DMS 273 (cell line): ENCODE results near the gene IL12A.
A peak's percentile ranks its signal among the peaks of the same experiment; 100 is the strongest.

Experiments used
- DNase-seq: peaks from one replicate; lab custom pipeline; 2025; ENCODE audit not compliant: unreplicated experiment; lab: John Stamatoyannopoulos, UW

IL12A gene

DNA sequence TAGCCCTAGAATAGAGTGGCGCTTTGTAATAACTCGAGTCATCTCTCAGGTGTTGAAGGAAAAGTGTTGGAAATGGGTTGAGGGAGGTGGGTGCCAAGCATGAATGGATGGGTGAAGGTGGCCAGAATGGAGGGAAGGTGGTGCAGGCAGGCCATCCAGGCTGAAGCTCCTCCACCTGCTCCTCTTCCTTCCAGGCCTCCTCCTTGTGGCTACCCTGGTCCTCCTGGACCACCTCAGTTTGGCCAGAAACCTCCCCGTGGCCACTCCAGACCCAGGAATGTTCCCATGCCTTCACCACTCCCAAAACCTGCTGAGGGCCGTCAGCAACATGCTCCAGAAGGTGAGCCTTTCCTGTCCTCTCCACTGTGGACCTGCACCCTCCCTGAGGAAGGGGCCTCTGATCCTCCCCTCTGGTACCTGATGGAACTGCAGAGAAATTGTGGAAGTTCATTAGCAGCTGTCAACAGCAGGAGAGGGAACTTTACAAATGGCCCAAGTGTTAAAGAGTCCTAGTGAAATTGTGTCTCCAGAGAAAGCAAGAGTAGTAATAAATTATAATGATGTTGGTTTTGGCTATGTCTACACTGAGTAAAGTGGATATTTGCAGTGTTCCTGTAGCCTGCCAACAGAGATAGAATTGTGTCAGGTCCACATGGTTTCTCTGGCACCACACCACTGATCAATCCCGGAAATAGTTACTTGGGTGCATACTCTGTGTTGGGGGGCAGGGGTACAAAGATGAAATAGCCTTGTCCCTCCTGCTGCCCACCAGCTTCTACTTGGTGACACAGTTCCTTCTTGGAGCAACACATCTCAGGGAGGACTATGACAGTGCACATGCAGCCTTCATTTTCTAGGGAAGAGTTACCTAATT is 1.6 kb downstream of the IL12A start:
- peak; percentile 52 for DNase-seq

DNA sequence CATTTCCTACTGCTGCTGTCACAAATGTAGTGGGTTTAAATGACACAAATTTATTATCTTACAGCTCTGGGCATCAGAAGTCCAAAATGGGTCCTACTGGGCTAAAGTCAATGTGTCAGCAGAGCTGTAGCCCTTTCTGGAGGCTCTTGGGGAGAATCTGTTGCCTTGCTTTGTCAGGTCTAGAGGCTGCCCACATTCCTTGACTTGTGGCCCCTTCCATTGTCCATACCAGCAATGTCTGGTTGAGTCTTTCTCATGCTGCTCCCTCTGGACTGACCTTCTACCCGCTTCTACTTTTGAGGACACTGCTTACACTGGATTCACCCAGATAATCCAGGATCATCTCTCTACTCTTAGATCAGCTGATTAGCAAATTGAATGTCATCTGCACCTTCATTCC is 3.0 kb downstream of the IL12A start:
- DNase-seq = no peak

DNA sequence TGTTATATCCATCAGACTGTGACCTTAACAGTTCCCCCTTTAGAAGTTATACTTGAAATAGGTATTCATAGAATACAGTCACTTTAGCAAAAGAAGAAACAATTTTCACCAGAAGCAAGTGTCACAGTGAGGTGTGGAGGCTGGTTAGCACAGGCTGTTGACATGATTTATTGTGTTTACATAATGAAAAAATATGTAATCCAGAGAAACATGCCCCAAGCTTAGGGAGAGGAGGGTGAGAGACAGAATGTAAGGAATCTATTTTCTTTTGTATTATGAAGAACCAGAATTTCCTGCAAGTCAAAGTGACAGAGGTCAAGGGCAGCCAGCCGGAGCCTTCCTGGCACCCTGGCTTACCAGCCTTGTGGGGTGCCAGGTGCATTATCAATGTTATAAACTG is 4.0 kb downstream of the IL12A start:
- DNase-seq = no peak

DNA sequence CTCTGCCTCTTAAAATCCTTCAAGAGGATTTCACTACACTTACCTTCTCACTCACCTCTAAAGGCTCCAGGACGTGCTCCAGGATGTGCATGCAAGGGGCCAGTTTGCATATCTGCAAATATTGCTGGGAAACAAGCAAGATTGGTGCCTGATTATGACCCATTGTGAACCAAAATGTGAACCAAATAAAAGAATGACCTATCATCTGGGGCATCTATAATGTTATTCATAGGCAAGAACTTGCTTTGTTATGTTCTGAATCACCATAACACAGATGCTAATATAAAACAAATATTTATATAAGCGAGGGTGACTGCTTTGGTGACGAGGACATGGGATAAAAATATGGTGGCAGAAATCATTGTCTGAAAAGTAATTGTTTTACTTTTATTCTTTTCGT is 5.5 kb downstream of the IL12A start:
- no peak for DNase-seq

DNA sequence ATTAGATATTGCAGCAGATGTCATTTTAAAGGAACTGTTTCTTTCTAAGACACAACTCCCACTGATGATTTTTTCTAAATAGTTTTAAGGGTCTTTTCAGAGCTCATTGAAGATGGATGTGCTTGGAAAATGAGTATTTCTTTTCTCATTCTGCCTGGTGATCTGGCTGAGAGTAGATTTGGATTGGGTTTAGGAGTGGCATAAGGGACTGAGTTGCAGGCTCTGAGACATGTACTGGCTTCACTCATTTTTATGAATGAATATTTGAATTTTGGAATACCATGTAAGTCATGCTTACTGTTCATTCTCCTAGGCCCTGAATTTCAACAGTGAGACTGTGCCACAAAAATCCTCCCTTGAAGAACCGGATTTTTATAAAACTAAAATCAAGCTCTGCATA is 6.5 kb downstream of the IL12A start:
- DNase-seq = no peak

DNA sequence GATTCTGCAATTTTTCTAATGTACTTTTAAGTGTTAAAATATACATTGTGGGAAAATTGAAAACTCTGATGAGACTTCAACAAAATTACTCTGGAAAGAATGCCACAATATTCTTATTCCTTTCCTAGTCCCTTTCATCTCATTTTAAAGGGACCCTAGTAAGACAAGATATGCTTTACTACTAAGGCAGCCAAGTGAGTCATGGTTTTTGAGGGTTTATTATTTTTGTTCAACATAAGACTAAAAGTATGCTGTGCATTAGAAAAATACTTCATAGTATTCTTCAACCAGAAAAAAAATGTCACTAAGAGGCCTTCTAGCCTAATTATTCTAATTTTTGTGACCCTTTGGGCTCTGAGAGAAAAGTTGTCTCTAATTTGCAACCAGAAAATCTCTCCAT is 7.4 kb downstream of the IL12A start:
- no peak for DNase-seq

DNA sequence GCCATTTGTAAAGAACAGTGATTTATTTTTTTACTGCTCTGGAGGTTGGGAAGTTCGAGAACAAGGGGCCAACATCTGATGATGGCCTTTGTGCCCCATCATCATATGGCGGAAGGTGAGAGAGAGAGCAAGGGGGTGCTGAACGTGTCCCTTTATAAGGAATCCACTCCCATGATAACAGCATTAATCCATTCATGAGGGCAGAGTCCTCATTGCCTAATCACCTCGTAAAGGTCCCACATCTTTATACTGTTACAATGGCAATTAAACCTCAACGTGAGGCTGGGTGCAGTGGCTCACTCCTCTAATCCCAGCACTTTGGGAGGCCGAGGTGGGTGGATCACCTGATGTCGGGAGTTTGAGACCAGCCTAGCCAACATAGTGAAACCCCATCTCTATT is 8.3 kb downstream of the IL12A start:
- DNase-seq = no peak

DNA sequence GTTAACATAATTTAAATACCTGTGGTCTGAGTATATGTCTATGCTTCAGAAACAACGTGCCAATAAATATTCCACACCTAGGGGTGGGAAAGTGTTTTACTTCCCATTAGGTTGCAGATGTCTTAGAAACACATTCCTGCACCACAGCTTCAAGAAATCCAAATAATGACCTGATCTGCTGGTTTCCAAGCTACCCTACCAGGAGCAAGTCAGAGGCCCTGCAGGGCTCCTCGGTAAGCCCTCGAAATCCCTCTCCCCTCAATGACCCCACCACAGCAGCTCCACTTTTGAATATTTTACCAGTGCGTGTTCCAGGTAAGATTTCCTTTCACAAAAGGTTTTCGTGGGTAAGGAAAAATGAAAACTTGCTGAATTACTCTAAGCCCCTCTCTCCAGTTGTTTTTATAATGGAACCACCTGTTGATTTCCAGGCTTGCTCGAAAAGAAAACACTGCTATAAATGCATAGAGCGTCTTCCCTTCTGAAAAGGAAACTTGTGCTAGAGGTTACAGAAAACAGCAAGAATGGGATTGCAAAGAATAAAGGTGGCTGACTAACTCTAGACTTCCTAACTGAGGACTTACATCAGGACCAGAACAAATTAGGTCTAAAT is 12.6 kb downstream of the IL12A start:
- DNase-seq = no peak

DNA sequence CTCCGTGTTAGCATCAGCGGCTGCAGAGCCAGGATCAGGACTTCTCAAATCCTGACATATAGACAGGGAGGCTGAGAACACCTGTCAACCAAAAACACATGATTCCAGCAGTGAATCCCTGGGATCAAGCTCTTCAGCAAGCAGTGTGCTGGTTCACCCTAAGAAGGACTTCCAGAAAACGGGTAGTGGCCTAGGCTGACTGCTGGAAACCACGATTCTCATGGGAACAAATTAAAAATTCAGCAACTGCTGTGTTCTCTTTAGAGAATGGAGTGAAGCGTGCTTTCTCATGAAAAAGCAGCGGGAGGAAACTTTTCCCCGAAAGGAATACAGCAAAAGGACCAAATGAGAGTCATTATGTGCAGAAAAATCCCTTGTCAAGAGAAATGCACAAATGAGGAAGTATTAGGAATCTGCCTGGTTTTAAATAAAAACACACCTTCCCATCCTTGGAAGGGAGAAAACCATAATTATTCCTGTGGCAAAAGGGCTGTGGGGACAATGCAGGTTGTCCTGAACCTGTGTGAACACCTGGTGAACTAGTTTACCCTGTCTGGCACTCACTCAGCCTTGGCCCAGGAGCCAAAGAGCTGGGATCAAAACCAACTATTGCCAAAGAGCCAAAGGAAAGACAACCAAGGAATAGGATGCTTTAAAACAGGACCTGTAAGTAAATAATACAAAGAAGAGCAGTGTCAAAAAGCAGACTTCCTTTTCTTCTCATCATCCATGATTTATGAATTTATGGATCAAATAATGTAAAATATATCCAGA is 13.4 kb downstream of the IL12A start:
- DNase-seq = peak; percentile 19

DNA sequence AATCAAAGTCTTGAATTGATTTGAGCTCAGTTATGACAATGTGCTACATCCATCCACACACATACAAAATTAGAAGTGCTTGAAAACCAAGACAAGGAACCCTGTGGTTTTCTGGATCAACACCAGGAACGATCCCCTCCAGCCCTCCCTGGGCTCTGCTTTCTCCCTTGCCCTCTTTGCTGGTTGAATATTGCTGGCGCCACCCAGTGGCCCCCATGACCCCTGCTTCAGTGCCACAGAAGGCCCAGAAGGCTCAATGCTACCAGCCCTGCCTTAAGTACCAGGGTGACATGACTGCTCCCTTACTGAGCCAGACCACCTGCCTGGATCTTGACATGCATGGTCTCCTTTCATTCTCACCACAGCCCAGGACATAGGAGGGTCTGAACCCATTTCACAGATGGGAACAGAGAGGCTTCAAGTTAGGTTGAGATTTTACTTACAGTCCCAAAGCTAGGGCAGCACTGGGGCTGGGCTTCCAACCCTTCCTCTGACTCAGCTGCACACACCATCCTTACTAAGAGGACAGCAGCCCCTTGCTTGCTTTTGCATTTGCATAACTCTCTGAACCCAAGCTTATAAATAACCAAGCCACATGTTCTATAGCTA is 15.0 kb downstream of the IL12A start:
- DNase-seq = peak; percentile 92

DNA sequence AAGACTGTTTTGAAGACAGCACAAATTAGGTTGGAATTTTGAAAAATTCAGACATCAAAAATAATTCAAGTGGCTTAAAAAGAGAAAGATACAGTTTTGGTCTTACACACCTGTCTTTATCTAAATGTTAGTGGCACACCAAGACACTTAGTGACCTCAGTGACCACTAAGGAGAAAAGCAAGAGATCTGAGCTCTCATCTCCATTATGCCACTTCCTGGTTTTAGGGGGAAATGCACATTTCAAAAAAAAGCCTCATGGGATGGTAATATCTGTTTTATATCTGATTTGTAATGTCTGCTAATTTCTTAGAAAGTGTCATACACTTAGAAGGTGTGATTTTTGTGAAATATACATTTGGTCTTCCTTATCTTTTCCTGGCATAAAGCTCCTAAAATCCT is 16.4 kb downstream of the IL12A start:
- no peak for DNase-seq

DNA sequence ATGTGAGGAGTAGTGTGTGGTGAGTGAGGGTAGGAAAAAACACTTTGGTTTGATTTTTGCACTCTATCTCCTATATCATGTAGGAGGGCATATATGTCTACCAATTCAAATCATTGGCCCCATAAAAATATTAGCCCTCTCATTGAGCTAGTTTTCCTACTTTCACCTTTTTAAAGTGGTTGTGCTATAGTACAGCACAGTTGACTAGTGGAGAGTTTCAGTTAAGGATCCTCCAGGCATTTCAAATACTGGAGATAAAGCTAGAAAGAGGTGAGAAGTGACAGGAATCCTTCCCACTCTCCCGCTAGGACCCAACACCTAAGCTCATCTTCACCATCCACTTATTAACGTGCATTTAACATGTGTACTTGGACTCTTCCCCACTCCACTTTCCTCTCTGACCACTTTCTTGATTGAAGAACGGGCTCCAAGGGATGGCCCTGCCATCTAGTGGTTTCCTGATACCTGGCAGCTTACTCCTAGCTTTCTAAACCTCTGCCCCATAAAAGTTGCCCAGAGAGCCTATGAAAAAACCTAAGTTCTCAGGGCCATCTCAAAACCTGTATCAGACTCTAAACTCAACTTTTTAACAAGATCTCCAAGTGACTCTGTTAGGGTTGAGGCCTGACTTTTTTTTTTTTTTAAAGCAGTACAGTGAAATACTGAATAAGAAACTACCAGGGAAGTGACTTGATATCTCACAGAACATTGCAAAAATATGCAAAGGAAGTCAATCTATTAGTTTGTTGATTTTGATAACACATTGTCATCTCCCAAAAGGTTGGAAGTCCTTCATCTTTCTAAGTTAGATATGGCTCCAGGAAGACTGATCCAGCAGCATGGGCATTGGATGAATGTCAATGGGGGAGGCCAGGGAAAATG is 17.9 kb downstream of the IL12A start:
- DNase-seq = peak; percentile 89

DNA sequence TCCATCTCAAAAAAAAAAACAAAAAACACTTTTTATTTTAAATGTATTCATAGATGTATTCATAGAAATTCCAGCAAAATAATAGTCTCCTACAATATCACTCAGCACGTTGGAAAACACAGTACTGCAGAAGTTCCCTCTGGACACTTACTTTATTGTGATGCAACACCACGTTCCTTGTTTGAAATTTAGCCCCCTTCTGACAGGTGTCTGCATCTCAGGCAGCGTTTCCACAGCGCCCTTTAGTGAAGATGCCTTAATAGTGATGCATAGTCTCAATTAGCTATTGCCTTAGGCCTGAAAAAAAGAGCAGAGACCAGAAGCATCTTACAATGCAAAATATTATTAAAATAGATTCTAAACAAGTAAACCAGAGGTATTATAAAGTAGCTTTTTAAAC is 20.3 kb downstream of the IL12A start:
- no peak for DNase-seq

DNA sequence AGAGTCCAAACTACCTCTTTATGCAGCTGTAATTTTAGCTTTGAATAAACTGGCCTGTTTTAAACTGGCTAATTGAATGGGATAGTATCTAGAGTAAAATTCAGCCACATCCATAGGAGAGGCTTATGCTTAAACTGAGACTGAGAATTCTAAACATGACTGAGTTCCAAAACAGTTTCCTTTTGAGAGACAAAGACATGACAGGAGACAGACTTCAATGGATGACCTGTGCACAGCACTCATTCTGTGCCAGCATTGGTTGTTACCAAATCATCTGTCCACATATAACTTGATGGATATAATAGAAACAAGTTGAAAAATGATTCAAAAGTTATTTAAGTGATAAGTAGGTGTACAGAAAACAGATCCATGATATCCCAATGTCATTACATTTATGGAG is 20.9 kb downstream of the IL12A start:
- no peak for DNase-seq

DNA sequence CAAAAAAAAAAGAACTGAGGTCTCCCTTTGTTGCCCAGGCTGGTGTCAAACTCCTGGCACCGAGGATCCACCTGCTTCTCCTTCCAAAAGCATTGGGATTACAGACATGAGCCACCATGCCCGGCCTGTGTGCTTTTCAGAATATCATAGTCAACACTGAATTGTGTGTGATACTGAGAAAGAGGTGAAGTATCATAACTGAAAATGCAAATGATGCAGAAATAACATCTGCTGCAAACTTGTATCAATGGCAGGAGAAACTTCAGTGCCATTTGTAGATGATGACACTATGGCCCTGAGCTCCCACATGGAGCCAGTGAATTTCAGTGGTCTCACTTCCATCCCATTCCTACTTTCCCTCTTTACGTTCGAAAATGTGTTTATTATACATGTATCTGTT is 21.9 kb downstream of the IL12A start:
- no peak for DNase-seq

DNA sequence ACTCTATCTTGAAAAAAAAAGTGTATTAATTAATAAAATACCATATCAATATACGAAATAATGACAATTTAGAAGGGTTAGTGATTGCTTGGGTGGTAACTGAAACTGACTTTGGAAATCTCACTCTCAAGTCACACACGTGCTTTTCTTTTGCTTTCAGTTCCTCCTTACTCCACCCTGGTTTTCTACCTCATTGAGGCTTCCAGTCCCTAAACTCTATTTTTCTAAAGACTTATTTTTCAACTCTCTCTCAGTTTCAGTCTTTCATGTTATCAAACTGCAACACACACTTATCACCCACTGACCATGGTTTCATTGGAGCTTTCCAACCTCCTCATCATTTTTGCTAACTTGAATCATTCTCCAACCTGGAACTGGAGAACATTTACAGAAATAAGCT is 23.5 kb downstream of the IL12A start:
- no peak for DNase-seq

DNA sequence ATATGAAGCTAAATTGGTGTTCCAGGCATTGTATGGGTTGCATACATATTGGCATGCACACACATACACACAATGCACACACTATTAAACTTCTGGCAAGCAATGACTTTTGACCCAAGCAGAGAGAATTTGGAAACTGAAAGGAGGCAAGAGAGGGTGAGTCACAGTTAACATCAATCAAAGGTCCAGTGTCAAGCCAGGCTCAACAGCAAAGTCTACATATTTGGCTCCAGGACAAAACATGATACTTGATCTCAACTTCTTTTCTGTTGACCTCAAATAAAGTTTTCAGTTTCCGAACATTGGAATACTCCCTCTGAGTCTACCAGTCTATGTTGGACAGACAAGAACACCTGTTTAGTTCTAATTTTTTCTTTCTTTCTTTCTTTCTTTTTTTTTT is 28.3 kb downstream of the IL12A start:
- DNase-seq = no peak

DNA sequence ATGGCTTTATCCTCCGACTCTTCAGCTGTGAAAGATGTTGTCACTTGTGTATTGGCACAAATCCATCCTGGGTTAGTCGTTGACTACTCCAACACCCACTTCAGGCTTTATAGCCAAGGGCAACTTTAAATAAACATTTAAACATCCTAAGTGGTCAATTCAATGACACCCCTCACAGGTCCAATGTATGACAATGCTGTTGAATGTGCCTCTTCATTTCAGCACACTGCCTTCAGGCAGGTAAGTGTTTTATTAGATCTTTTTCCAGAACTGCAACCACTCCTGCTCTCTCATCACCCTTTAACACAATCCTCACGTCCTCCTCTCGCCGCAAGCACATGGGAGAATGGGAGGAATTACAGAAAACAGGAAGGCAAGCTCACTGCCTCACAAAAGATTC is 30.3 kb downstream of the IL12A start:
- DNase-seq = no peak

DNA sequence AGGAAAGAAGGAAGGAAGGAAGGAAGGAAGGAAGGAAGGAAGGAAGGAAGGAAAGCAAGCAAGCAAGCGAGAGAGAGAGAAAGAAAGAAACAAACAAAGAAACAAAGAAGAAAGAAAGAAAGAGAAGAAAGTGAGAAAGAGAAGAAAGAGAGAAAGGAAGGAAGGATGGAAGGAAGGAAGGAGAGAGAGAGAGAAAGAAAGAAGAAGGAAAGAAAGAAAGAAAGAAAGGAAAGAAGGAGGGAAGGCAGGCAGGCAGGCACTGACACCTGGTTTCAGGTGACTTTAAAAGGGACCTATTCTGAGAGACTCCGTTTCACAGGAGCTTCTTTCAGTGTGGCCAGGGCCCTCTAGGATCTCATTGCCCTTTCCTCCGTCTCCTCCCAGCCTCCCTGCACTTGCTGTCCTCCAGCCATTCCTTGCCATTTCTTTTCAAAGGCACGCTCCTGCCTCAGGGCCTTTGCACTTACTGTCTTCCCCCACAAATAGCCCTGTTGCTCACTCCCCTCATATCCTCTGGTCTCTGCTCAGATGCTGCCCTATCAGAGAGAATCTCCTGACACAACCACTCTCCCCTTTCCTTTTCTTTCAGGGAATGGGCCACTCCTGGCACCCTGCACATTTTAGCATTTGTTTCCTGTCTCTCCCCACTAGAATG is 31.5 kb downstream of the IL12A start:
- no peak for DNase-seq

DNA sequence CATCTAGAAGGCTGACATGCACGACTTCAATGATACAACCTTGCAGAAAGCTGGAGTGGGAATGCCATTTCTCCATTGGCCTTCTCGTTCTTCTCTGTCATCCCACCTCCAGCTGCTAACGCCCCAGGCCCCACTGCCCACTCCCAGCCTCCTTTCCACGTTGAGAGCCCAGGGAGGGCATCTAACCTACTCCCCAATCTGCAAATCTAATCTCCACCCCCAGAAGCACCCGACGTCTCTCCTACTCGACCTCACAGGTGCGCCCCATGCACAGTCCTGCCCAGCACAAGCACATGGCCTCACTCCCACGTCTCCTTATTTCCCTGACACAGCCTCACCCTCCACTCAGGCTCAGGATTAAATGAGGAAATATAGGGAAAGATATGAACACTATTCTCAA is 33.4 kb downstream of the IL12A start:
- DNase-seq = no peak
